GM21447 (cell line): Measurements from ENCODE around the gene POC1B.

Source experiments
- ATAC-seq: cut with Tn5 transposase; IDR thresholded peaks from one replicate; pipeline ENCODE4 v1.9.1; 2021; ENCODE audit not compliant: unreplicated experiment

Gene POC1B

GRCh38 chr12:89497467-89497866, 28.4 kb downstream of the POC1B start:
- no peak for ATAC-seq

DNA sequence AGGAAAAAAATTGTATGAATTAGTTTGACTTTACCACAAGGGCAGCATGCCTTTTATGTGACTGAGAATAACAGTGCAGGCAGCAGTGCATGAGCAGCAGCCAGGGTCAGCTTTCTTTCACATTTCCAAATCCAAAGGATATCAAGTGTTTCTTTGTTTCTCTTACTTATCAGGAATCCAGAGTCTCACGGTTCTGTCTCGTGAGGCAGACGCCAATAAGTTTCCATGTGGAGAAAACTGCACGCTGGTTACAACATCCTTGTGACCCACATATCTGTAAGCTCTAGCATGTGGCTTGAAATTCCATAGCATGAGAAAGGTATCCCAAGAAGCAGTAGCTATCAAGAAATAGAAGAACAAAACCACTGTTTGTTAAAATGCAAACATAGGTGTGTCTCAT, 28.8 kb downstream of the POC1B start:
- no peak for ATAC-seq

GRCh38 chr12:89494411-89495231, 31.2 kb downstream of the POC1B start:
- ATAC-seq = peak; percentile 65

- no peak for ATAC-seq
These were observed 32.1 kb downstream of the POC1B start for GRCh38 chr12:89493670-89494302.

DNA sequence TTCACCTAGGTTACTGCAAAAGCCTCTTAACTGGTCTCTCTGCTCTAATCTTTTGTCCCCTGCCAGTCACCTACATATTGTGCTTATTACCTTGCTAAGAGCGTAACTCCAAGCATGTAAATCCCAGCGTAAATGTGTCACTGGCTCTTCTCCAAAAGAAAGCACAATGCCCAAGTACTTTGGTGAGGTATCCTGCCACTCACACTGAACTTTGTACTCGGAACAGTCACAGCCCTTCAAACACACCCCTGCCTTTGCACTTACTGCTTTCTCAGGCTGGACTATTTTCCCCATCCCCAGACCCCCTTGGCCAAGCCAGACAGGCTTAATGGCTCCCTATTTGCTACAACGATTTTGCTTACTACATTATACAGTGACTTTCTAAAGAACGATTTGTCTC, 33.0 kb downstream of the POC1B start:
- ATAC-seq = no peak

DNA sequence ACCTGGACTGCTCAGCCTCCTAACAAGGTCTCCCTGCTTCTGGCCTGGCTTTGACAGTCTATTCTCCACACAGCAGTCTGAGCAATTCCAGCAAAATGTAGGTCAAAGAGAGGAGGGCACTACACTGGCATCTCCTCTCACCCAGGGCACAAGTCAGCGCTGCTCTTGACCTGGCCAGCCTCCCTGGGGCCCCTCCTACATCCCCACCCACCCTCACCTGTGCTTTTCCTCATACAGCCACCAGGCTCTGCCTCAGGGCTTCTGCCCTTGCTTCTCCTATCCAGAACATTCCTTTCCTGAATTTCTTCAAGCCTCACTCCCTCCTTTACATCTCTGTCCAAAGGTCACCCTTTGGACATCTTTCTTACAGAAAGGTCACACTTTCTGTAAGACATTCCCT, 34.9 kb downstream of the POC1B start:
- ATAC-seq = no peak

GRCh38 chr12:89486264-89486663, 39.6 kb downstream of the POC1B start:
- ATAC-seq = no peak

DNA sequence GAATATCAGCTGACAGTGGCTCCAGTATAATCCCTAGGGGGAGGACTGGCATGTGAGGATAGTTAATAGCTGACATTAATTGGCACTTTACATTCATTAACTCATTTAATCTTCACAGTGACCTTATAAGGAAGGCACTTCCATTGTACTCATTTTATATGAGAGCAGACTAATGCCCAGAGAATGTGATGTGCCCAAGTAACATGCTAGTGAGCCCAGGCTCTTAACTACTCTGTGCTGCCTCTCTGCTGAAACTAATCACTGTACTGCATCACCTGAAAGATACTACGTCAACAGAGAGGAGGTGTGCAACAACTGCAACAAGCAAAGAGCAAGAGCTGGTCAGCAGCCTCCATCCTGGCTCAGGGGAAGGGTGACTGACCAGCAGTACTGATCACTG, 41.4 kb downstream of the POC1B start:
- ATAC-seq = no peak

DNA sequence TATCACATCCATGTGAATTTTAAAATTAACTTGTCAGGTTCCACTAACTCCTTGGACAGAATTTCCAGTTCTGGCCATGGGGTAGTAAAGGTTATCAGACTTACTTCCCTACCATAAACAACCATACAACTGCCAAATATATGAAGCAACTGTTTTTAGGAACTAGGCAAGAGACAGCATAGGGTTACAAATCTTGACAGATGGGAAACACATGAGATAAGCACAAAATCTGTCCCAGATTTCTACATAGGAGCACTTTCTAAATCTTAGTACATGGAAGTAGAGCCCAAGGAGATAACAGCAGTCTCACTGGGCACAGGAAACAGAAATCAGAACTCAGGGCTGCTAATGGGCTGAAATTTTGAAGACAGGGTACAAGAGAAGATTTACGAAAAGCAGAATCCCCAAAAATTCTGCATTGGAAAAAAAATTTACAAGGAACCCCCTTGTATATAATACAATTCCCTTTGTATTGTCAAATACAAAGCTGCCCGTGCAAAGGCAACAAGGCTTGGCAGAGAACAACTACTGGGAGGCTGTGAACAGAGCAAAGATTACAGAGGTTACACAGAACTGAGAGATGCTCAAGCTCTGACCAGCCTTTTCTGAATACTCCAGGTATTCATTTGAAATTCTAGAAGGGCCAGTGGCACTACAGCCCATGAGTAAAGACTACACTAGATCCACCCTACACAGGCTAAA, 44.5 kb downstream of the POC1B start:
- ATAC-seq = no peak

DNA sequence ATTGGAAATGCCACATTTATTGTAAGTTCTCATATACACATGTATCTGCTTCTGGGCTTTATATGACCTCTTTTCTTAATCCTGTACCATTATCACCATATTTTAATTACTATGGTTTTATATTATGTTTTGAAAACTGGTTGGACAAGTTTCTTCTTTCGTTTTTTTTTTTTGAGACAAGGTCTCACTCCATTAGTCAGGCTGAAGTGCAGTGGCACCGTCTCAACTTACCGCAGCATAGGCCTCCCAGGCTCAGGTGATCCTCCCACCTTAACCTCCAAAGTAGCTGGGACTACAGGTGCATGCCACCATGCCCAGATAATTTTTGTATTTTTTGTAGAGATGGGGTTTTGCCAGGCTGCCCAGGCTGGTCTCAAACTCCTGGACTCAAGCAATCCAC, 45.9 kb downstream of the POC1B start:
- no peak for ATAC-seq

GRCh38 chr12:89477633-89478279, 48.1 kb downstream of the POC1B start:
- ATAC-seq = no peak

DNA sequence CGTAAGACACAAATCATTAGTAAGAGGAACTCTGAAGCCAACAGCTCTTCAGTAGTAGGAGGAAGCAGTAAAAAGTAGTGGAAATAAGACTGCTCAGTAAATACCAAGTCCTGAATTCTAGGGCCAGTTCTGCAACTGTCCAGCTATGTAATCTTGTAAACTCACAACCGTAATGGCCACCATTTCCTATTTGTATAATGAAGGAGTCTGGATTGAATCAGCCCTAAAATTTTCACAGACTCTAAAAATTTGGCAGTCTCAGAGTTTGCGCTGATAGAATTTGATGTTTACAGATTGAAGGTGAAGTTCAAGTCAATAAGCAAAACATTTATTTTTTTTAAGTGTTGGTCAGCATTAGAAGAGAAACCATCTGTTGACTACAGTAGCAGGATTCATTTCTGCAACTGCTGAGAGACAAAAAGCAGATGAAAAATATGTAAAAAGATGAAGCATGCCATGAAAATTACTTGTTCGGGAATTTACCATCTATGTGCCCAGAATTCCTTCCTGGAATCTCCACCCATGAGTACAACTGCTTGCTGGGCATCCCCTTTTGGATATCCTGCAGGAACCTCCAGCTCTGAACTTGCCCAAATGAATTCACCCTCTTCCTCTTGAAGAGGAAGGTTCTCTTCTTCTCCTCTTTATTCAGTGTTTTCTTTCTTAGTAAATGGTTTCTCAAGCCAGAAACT, 48.8 kb downstream of the POC1B start:
- no peak for ATAC-seq

DNA sequence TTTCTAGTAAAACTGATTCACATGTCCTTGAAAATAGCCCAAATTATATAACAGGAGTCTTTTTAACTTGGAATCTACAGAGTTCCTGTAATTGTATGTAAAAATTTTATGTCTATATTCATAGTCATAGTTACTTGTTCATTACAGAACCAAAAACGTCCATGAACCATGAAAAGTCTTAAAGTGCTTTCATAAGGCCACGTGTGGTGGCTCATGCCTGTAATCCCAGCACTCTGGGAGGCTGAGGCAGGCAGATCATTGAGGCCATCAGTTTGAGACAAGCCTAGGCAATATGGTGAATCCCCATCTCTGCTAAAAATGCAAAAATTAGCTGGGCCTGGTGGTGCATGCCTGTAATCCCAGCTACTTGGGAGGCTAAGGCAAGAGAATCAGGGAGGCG, 49.6 kb downstream of the POC1B start:
- ATAC-seq = no peak

DNA sequence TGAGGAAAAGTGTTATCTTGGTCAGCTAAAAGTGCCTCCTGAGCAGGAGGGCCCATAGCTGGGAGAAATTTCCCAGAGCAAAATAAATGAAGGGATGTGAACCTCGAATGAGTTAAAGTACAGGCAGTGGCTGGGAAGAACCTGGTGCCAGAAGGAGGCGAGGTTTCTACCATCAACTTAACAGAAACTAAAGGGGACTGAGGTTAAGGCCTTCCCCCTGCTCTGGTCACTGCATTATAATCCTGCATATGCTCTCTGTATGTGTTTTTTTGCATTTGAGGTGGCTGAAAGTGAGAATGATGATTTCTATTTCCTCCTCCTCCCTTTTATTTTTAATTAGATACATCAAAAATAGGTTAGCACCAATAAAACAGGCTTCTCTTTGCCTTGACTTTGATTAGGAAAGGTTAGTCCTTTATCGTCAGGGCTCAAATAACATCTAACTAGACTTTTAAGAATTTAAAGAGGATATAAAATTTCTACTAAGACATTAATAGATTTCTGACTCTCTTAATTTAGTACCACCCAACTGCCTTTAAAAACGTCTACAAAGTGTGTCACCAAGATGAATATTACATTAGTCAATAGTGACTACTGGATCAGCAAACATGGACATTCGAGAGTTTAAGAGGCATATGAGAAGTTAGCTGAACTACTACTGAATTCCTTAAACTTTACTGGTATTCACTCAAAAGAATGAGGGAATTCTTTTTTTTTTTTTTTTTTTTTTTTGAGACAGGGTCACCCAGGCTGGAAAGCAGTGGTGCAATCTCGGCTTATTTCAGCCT, 50.5 kb downstream of the POC1B start:
- peak; percentile 51 for ATAC-seq

GRCh38 chr12:89474615-89475014, 51.2 kb downstream of the POC1B start:
- ATAC-seq = no peak

GRCh38 chr12:89472508-89472907, 53.3 kb downstream of the POC1B start:
- ATAC-seq = no peak

- ATAC-seq = peak; percentile 33
These were observed 54.9 kb downstream of the POC1B start for GRCh38 chr12:89470741-89471509.

GRCh38 chr12:89469361-89469760, 56.5 kb downstream of the POC1B start:
- peak; percentile 68 for ATAC-seq

DNA sequence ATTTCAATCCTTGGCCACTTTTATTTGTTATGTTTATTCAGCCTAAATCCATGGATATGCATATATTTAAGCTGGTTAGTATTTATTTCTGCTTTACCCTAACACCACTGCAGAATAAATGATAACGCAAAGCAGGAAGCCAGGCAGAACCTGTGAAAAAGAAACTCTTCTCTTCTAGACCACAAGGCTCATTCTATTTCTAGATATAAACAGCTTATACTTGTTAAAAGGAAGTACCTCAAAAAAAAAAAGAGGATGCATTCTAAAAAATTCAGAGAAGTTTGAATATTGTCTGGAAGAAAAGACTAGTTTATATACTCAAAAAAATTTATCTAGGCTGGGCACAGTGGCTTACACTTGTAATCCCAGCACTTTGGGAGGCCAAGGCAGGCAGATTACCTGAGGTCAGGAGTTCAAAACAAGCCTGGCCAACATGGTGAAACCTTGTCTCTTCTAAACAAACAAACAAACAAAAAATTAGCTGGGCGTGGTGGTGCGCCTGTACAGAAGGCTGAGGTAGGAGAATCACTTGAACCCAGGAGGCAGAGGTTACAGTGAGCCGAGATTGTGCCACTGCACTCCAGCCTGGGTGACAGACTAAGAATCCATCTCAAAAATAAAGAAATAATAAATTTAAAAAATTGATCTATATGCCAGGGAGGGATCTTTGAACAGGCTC, 57.1 kb downstream of the POC1B start:
- ATAC-seq = peak; percentile 84
